ENCODE measurements around the gene CHRNE. TPM values are rescaled to one million over a fixed set of nuclear protein-coding genes. Genes with fewer than 3 reads are reported as not detected.

CHRNE gene
- total and polyA plus RNA-seq, 2 of the 13 experiments (the other 11 are each of a cell fraction or from before 2014, with no cell fraction given) = 0.53 to 0.59 TPM

DNA sequence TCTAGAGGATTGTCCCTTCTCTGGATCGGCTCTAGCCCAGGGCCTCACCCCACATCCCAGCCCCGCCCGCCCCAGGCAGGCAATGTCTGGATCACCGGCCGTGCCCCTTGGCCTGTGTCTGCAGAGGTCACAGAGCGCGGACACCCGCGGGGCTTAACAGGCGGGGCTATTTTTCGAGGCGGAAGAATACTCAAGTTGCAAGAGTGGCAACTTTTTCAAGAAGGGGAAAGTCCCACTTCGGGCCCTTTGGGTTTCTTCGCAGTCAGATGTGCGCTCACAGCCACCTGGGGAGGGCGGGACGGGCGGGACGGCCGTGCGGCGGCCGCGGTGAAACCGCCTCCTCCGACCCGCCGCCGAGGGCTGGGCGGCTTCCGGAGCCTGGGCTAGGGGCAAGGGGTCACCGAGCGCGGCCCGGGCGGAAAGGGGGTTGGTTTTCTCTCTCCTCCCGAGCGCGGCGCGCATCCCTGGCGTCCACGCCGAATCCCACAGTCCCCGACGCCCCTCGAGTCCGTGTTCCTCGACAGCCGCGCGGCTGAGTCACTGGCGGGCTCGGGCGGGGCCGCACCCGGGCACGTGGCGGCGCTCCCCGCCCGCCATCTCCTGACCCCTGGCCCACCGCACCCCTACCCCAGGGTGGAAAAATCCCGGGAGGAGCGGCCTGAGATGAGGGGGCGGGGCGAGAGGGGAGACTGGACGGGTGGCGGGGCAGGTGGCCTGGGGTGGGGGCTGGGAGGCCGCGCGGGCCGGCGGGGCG, 46.6 kb upstream of the CHRNE start:
- Histone ChIP-seq H2AFZ (ENCODE audit: low read length) (no peak overlapping the region), H3K36me3 (replicated peaks in 1 of 2; ENCODE audit: control insufficient read depth in 1 of 2, insufficient read depth in 2 of 2, low read length in 2 of 2) (peaks cover 10 to 23% of the 10 kb centered on the region in 2 experiments), H3K4me1 (ENCODE audit: insufficient read depth, low read length) (peaks cover 59% of the 10 kb centered on the region), H3K4me2 (ENCODE audit: low read depth, low read length) (peak overlapping the region; percentile 84), H3K27me3 (ENCODE audit: control insufficient read depth in 1 of 2, insufficient read depth in 2 of 2, low read length in 2 of 2) (no peaks in the 10 kb centered on the region; a peak in 1 of 5 replicates), H3K27ac (ENCODE audit: extremely low read length, insufficient read depth, low read length) (peak overlapping the region; percentile 99), H4K20me1 (ENCODE audit: insufficient read depth, low read length) (peaks cover 31% of the 10 kb centered on the region), H3K9me3 (ENCODE audit: low read length) (no peaks in the 10 kb centered on the region), H3K9ac (ENCODE audit: insufficient read depth, low read depth, low read length) (peak overlapping the region; percentile 84), H3K79me2 (ENCODE audit: insufficient read depth, low read length) (peaks cover 48% of the 10 kb centered on the region), H3K4me3 (replicated peaks in 1 of 3; ENCODE audit: insufficient read depth in 1 of 3, low read depth in 2 of 3, low read length in 3 of 3) (peak overlapping the region; percentile 70 to 100 (median 93))
- FAIRE-seq = no peak
- in situ Hi-C loops (cut with HindIII; ENCODE audit: extremely low pct_ligation_motif_present, low pct_unique_long_range_greater_than_20kb) = no loop called here
- POLR2A ChIA-PET = interaction anchor here (2.1 to 10.0 kb wide), 4 partner anchors 10 to 48 kb away, joined by 8 to 273 read pairs (median 56); partner anchors contain the start of genes INCA1, KIF1C, RNF167 and SLC25A11
- intact Hi-C loops (cut with micrococcal nuclease; ENCODE audit: unreplicated experiment) = loop anchor here (1.0 to 5.0 kb wide), 2 partner anchors 18 to 42 kb away; partner anchors contain the start of gene SPAG7
- BruUV-seq (replicated peaks) = no TSS peak
- WGBS (ENCODE audit: low lambda C conversion rate) = 2% methylated on average over 13 of the region's 75 CpGs
- CTCF ChIA-PET (ENCODE audit: low intra/inter-chr PET ratio, low total read pairs) = no interaction called here
- ATAC-seq = peak; percentile 39
- DNase-seq (ENCODE audit: low spot score) = peak; percentile 82
- no peak; the same call in 1 of the 2 replicates for TF ChIP-seq RAD21 (CRISPR knock-in tag; IDR thresholded peaks at IDR 0.05)
- TF ChIP-seq ZNF264 (CRISPR knock-in tag; IDR thresholded peaks at IDR 0.05) = no peak; the same call in 1 of the 2 replicates
- TF ChIP-seq KLF13 (CRISPR knock-in tag; IDR thresholded peaks at IDR 0.05) = no peak
- no peak for TF ChIP-seq THYN1 (CRISPR knock-in tag; IDR thresholded peaks at IDR 0.05; ENCODE audit: borderline replicate concordance, low read depth)
- no peak; the same call in none of the 2 replicates for TF ChIP-seq MEIS2 (CRISPR knock-in tag; IDR thresholded peaks at IDR 0.05)
- peak; percentile 62; the same call in 1 of the 2 replicates for TF ChIP-seq ZNF160 (CRISPR knock-in tag; IDR thresholded peaks at IDR 0.05)
- no peak for TF ChIP-seq TRIM22 (IDR thresholded peaks at IDR 0.05)
- TF ChIP-seq ZFYVE20 (CRISPR knock-in tag; IDR thresholded peaks at IDR 0.05; ENCODE audit: borderline replicate concordance, low read depth) = peak; percentile 26; the same call in 1 of the 2 replicates
- TF ChIP-seq DMAP1 (CRISPR knock-in tag; IDR thresholded peaks at IDR 0.05) = peak; percentile 74; the same call in 1 of the 2 replicates
- 0 out of 2 replicates have a peak, but pooled peaks have one; percentile 9 for TF ChIP-seq ZNF33A (CRISPR knock-in tag; IDR thresholded peaks at IDR 0.05; ENCODE audit: borderline replicate concordance)
- no peak for TF ChIP-seq HCFC1 (IDR thresholded peaks at IDR 0.05; ENCODE audit: low read depth, low read length)
- TF ChIP-seq, protein P1, sequence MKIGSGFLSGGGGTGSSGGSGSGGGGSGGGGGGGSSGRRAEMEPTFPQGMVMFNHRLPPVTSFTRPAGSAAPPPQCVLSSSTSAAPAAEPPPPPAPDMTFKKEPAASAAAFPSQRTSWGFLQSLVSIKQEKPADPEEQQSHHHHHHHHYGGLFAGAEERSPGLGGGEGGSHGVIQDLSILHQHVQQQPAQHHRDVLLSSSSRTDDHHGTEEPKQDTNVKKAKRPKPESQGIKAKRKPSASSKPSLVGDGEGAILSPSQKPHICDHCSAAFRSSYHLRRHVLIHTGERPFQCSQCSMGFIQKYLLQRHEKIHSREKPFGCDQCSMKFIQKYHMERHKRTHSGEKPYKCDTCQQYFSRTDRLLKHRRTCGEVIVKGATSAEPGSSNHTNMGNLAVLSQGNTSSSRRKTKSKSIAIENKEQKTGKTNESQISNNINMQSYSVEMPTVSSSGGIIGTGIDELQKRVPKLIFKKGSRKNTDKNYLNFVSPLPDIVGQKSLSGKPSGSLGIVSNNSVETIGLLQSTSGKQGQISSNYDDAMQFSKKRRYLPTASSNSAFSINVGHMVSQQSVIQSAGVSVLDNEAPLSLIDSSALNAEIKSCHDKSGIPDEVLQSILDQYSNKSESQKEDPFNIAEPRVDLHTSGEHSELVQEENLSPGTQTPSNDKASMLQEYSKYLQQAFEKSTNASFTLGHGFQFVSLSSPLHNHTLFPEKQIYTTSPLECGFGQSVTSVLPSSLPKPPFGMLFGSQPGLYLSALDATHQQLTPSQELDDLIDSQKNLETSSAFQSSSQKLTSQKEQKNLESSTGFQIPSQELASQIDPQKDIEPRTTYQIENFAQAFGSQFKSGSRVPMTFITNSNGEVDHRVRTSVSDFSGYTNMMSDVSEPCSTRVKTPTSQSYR (CRISPR knock-in tag; IDR thresholded peaks at IDR 0.05; ENCODE audit: borderline replicate concordance) = peak; percentile 66; the same call in 1 of the 2 replicates
- TF ChIP-seq ZFX (CRISPR knock-in tag; IDR thresholded peaks at IDR 0.05; ENCODE audit: low read depth) = 0 out of 2 replicates have a peak, but pooled peaks have one; percentile 13
- TF ChIP-seq ZNF724P (CRISPR knock-in tag; IDR thresholded peaks at IDR 0.05; ENCODE audit: borderline replicate concordance) = no peak
- TF ChIP-seq EZH2 (conservative IDR thresholded peaks at IDR 0.05; ENCODE audit: low read depth, low read length) = no peak
- 0 out of 2 replicates have a peak, but pooled peaks have one; percentile 45 for TF ChIP-seq ARNT2 (CRISPR knock-in tag; IDR thresholded peaks at IDR 0.05; ENCODE audit: low read depth)
- TF ChIP-seq GZF1 (CRISPR knock-in tag; IDR thresholded peaks at IDR 0.05) = no peak
- no peak for TF ChIP-seq ZNF441 (CRISPR knock-in tag; IDR thresholded peaks at IDR 0.05; ENCODE audit: borderline replicate concordance)
- no peak for TF ChIP-seq ZNF883 (CRISPR knock-in tag; IDR thresholded peaks at IDR 0.05; ENCODE audit: not compliant biosample characterization)
- no peak for TF ChIP-seq ZNF44 (CRISPR knock-in tag; IDR thresholded peaks at IDR 0.05)
- no peak for TF ChIP-seq ATRX (CRISPR knock-in tag; IDR thresholded peaks at IDR 0.05; ENCODE audit: borderline replicate concordance)
